ENCODE data around the gene CAPN9. TPM values are rescaled to one million over a fixed set of nuclear protein-coding genes. Genes with fewer than 3 reads are reported as not detected.
A peak's percentile ranks its signal among the peaks of the same experiment; 100 is the strongest.

The CAPN9 gene
- total RNA-seq, 1 experiment from 2014 or later: 0.39 TPM

- Histone ChIP-seq H3K9me3 (no peaks in the 10 kb centered on the region), H3K36me3 (ENCODE audit: control insufficient read depth, insufficient read depth, low read length) (peaks cover 9% of the 10 kb centered on the region; the same call in 1 of the 2 replicates), H3K4me3 (ENCODE audit: low read depth, low read length) (no peak overlapping the region), H3K27me3 (replicated peaks; ENCODE audit: control insufficient read depth, insufficient read depth, low read length) (no peaks in the 10 kb centered on the region), H3K4me1 (peaks cover 54% of the 10 kb centered on the region)
- Mint-ChIP-seq H3K9me3 (ENCODE audit: unreplicated experiment) (no peaks in the 10 kb centered on the region), H3K27me3 (ENCODE audit: insufficient read depth, unreplicated experiment) (no peaks in the 10 kb centered on the region), H3K4me3 (ENCODE audit: unreplicated experiment) (peak overlapping the region; percentile 80), H3K36me3 (ENCODE audit: insufficient read depth, unreplicated experiment) (peaks cover 24% of the 10 kb centered on the region), H3K4me1 (ENCODE audit: low read depth, unreplicated experiment) (peaks cover 61% of the 10 kb centered on the region), H3K27ac (ENCODE audit: unreplicated experiment) (peak overlapping the region; percentile 96)
- CTCF ChIA-PET: interaction anchor here (1.1 to 1.7 kb wide), 4 partner anchors 10 to 69 kb away, joined by 3 to 5 read pairs (median 4); partner anchors contain the start of gene AGT
- no TSS peak for BruUV-seq (replicated peaks)
- intact Hi-C loops (cut with micrococcal nuclease; ENCODE audit: unreplicated experiment): loop anchor here (2.0 kb wide), 1 partner anchor 25 kb away; no protein-coding TSS in a partner anchor
- TF ChIP-seq CTCF (IDR thresholded peaks at IDR 0.05; ENCODE audit: insufficient read depth in 1 of 2, low read depth in 1 of 2, low read length in 1 of 2, severe bottlenecking in 1 of 2, unreplicated experiment in 1 of 2): no peak
- DNase-seq: no peak
- POLR2A ChIA-PET: no interaction called here
Measured at GRCh38 chr1:230703679-230704385, 43.4 kb upstream of the CAPN9 start.

GRCh38 chr1:230704830-230705229, 42.4 kb upstream of the CAPN9 start:
- TF ChIP-seq CTCF (IDR thresholded peaks at IDR 0.05; ENCODE audit: insufficient read depth in 1 of 2, low read depth in 1 of 2, low read length in 1 of 2, severe bottlenecking in 1 of 2, unreplicated experiment in 1 of 2): no peak
- CTCF ChIA-PET: no interaction called here

DNA sequence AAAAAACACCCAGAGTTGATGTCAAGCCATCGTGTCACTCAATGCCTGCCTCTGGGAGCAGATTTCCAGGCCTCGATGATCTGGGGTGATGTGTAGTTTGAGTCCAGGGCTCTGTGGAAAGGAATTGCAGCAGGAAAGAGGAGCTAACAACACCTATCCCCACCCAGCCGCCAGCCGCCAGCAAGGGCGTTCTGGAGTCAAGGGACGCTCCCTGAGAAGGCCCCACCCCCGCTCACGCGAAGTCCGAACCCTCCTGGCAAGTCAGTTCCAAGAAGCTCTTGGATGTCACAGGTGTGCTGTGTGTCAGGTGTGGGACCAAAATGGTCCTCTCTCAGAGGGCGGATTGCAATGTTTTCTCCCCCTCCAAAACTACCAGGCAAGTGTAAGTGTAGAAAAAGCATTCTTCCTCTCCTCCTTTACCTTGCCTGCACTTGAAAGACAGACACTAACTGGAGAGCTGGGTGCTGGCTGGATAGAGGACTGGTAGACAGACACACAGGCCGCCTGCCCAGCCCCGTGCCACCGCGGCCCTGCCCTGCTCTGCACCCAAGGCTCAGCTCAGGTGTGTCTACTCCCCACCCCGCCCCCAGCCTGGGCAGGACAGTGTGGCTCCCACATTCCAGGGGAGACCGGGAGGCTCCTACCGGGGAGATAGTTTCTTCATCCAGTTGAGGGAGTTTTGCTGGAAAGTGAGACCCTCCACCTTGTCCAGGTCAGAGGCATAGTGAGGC, 41.7 kb upstream of the CAPN9 start:
- Mint-ChIP-seq H3K36me3 (ENCODE audit: insufficient read depth, unreplicated experiment) (peaks cover 28% of the 10 kb centered on the region), H3K27me3 (ENCODE audit: insufficient read depth, unreplicated experiment) (no peaks in the 10 kb centered on the region), H3K4me1 (ENCODE audit: low read depth, unreplicated experiment) (peaks cover 58% of the 10 kb centered on the region), H3K9me3 (ENCODE audit: unreplicated experiment) (no peaks in the 10 kb centered on the region), H3K4me3 (ENCODE audit: unreplicated experiment) (no peak overlapping the region), H3K27ac (ENCODE audit: unreplicated experiment) (peak overlapping the region; percentile 96)
- no peaks in the 10 kb centered on the region for H3K9me3 ChIP-seq
- no TSS peak for BruUV-seq (replicated peaks)
- H3K4me3 ChIP-seq (ENCODE audit: low read depth, low read length): no peak overlapping the region
- no peak for DNase-seq
- peaks cover 12% of the 10 kb centered on the region for H3K36me3 ChIP-seq (ENCODE audit: control insufficient read depth, insufficient read depth, low read length)
- POLR2A ChIA-PET: no interaction called here
- TF ChIP-seq CTCF (IDR thresholded peaks at IDR 0.05; ENCODE audit: insufficient read depth in 1 of 2, low read depth in 1 of 2, low read length in 1 of 2, severe bottlenecking in 1 of 2, unreplicated experiment in 1 of 2): no peak
- CTCF ChIA-PET: no interaction called here
- peaks cover 70% of the 10 kb centered on the region for H3K4me1 ChIP-seq
- no peaks in the 10 kb centered on the region for H3K27me3 ChIP-seq (replicated peaks; ENCODE audit: control insufficient read depth, insufficient read depth, low read length)
- intact Hi-C loops (cut with micrococcal nuclease; ENCODE audit: unreplicated experiment): no loop called here

More at GRCh38 chr1:230704830-230705229, 42.4 kb upstream of the CAPN9 start:
- Histone ChIP-seq H3K27me3 (replicated peaks; ENCODE audit: control insufficient read depth, insufficient read depth, low read length) (no peaks in the 10 kb centered on the region), H3K36me3 (ENCODE audit: control insufficient read depth, insufficient read depth, low read length) (peaks cover 9% of the 10 kb centered on the region; the same call in 1 of the 2 replicates), H3K4me3 (ENCODE audit: low read depth, low read length) (no peak overlapping the region), H3K4me1 (peaks cover 64% of the 10 kb centered on the region), H3K9me3 (no peaks in the 10 kb centered on the region)
- Mint-ChIP-seq H3K27me3 (ENCODE audit: insufficient read depth, unreplicated experiment) (no peaks in the 10 kb centered on the region), H3K4me3 (ENCODE audit: unreplicated experiment) (no peak overlapping the region), H3K36me3 (ENCODE audit: insufficient read depth, unreplicated experiment) (peaks cover 28% of the 10 kb centered on the region), H3K27ac (ENCODE audit: unreplicated experiment) (peak overlapping the region; percentile 96), H3K4me1 (ENCODE audit: low read depth, unreplicated experiment) (peaks cover 64% of the 10 kb centered on the region), H3K9me3 (ENCODE audit: unreplicated experiment) (no peaks in the 10 kb centered on the region)
- no peak for DNase-seq
- intact Hi-C loops (cut with micrococcal nuclease; ENCODE audit: unreplicated experiment): no loop called here
- BruUV-seq (replicated peaks): no TSS peak
- POLR2A ChIA-PET: no interaction called here
